Body of pancreas (tissue), 4 donors: ENCODE data around the gene UBE3B.

ENCODE experiments used
- CTCF ChIP-seq, 7 experiments: fragments of 450-650 bp in 4 of 7; fragments of 200-600 bp in 3 of 7; sonication (generic) in 3 of 7; IDR thresholded peaks; one replicate each; pipeline ENCODE4 v1.5.1; 2016 to 2019; ENCODE audit warnings: antibody characterized with exemption in 7 of 7
- POLR2A ChIP-seq, 3 donors: fragments of 450-650 bp; IDR thresholded peaks; one replicate each; pipeline ENCODE4 v1.6.1; 2016; ENCODE audit warnings: antibody characterized with exemption in 3 of 3, mild to moderate bottlenecking in 2 of 3

- TF ChIP-seq CTCF (IDR thresholded peaks at IDR 0.05), result no peak
- no peak for TF ChIP-seq POLR2A (IDR thresholded peaks at IDR 0.05)
Observed at GRCh38 chr12:109557805-109558204, 80.4 kb downstream of the UBE3B start.
